Measurements from ENCODE around the gene HNRNPAB.

DNA sequence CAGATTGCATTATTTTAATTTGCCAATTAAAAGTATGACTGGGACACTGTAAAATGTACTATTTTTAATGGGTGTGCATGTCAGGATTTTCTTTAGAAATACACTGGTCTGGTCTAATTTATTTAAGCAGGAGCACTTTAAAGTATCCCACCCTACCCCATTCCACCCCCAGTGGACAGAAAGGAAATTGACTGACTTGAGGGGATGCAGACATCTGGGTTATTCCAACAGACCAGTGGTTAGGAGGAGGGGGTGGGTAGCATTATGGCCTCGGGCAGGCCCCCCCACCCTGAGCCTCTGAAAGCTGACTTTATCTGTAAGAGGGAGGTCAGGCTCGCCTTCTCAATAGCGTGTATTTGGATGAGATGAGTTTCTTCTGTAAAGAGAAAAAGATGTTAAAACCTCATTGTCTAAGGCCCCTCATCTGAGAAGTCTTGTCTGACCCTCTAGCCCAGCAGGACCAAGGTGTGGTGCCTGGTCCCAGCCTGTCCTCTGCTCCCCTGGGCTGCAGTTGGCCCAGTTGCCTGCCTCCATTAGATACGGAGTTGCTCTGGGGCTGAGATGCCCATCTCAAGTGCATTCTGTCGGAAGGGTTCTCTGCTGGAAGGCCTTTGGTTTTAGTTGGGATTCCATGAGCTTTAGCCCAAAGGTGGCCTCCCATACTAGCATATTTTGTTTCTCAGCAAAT lies 4.4 kb downstream of the HNRNPAB start:
- TF ChIP-seq, protein P1, sequence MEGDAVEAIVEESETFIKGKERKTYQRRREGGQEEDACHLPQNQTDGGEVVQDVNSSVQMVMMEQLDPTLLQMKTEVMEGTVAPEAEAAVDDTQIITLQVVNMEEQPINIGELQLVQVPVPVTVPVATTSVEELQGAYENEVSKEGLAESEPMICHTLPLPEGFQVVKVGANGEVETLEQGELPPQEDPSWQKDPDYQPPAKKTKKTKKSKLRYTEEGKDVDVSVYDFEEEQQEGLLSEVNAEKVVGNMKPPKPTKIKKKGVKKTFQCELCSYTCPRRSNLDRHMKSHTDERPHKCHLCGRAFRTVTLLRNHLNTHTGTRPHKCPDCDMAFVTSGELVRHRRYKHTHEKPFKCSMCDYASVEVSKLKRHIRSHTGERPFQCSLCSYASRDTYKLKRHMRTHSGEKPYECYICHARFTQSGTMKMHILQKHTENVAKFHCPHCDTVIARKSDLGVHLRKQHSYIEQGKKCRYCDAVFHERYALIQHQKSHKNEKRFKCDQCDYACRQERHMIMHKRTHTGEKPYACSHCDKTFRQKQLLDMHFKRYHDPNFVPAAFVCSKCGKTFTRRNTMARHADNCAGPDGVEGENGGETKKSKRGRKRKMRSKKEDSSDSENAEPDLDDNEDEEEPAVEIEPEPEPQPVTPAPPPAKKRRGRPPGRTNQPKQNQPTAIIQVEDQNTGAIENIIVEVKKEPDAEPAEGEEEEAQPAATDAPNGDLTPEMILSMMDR (IDR thresholded peaks at IDR 0.05): no peak
- TF ChIP-seq ZFX (IDR thresholded peaks at IDR 0.05; ENCODE audit: borderline replicate concordance): no peak

Data from 22Rv1 (cell line).